ENCODE data around the gene PATZ1.
A peak's percentile ranks its signal among the peaks of the same experiment; 100 is the strongest.

PATZ1 gene

DNA sequence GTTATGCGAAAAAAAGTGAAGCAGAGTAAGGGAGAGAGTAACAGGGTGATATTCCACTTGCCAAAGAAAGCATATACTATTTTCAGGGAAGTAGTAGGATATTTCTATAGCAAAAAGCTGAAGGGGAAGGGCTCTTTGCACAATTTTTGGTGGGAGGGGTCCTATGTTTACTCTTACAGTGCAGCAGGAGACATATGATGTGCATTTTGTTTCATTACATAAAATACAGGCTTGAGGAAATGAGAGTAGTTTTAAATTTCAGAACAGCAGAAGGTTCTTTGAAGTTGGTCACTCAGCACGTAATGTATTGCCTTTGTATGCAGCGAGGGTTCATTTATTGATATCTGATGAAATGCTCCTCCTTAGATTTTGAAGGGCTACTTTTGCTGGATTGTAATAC, 50.8 kb downstream of the PATZ1 start:
- Histone ChIP-seq H3K9ac (no peak overlapping the region), H3K27ac (no peak overlapping the region), H3K4me1 (ENCODE audit: low read depth, poor library complexity, severe bottlenecking) (peaks cover 20% of the 10 kb centered on the region), H3K36me3 (ENCODE audit: insufficient read depth) (no peaks in the 10 kb centered on the region), H2AFZ (ENCODE audit: low read depth) (no peak overlapping the region), H4K20me1 (ENCODE audit: insufficient read depth) (no peaks in the 10 kb centered on the region), H3K4me3 (IDR thresholded peaks at IDR 0.05; ENCODE audit: insufficient read depth, low read depth, low read length) (no peak overlapping the region), H3K27me3 (ENCODE audit: insufficient read depth, low read depth) (no peaks in the 10 kb centered on the region), H3K4me2 (no peak overlapping the region), H3K79me2 (ENCODE audit: insufficient read depth, low read depth) (no peaks in the 10 kb centered on the region; the same call in 1 of the 2 replicates)
- TF ChIP-seq, protein P1, sequence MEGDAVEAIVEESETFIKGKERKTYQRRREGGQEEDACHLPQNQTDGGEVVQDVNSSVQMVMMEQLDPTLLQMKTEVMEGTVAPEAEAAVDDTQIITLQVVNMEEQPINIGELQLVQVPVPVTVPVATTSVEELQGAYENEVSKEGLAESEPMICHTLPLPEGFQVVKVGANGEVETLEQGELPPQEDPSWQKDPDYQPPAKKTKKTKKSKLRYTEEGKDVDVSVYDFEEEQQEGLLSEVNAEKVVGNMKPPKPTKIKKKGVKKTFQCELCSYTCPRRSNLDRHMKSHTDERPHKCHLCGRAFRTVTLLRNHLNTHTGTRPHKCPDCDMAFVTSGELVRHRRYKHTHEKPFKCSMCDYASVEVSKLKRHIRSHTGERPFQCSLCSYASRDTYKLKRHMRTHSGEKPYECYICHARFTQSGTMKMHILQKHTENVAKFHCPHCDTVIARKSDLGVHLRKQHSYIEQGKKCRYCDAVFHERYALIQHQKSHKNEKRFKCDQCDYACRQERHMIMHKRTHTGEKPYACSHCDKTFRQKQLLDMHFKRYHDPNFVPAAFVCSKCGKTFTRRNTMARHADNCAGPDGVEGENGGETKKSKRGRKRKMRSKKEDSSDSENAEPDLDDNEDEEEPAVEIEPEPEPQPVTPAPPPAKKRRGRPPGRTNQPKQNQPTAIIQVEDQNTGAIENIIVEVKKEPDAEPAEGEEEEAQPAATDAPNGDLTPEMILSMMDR (conservative IDR thresholded peaks at IDR 0.05; ENCODE audit: low read depth, low read length): no peak

GRCh38 chr22:31292236-31292989, 53.7 kb downstream of the PATZ1 start, which contains the start of gene PIK3IP1:
Gene PIK3IP1, minus strand, starts transcription at chr22:31292488. Its CDS starts 144 bp downstream, at chr22:31292344.
- H2AFZ ChIP-seq (ENCODE audit: low read depth): peak within 1 kb of the TSS; percentile 86
- peak within 1 kb of the TSS; percentile 84 for H3K27ac ChIP-seq
- H4K20me1 ChIP-seq (ENCODE audit: insufficient read depth): no peaks in the 10 kb centered on the region
- H3K9ac ChIP-seq: peak within 1 kb of the TSS; percentile 86
- no peak within 1 kb of the TSS for H3K4me3 ChIP-seq (IDR thresholded peaks at IDR 0.05; ENCODE audit: insufficient read depth, low read depth, low read length)
- peak within 1 kb of the TSS; percentile 100 for H3K4me2 ChIP-seq
- H3K36me3 ChIP-seq (ENCODE audit: insufficient read depth): no peaks in the 10 kb centered on the region
- H3K4me1 ChIP-seq (ENCODE audit: low read depth, poor library complexity, severe bottlenecking): peaks cover 30% of the 10 kb centered on the region
- TF ChIP-seq, protein P1 (conservative IDR thresholded peaks at IDR 0.05; ENCODE audit: low read depth, low read length): peak; percentile 84
- H3K79me2 ChIP-seq (ENCODE audit: insufficient read depth, low read depth): no peaks in the 10 kb centered on the region; the same call in 1 of the 2 replicates
- no peaks in the 10 kb centered on the region for H3K27me3 ChIP-seq (ENCODE audit: insufficient read depth, low read depth)

GRCh38 chr22:31291481-31292235, 54.5 kb downstream of the PATZ1 start:
- H3K79me2 ChIP-seq (ENCODE audit: insufficient read depth, low read depth): no peaks in the 10 kb centered on the region; the same call in 1 of the 2 replicates
- peaks cover 30% of the 10 kb centered on the region for H3K4me1 ChIP-seq (ENCODE audit: low read depth, poor library complexity, severe bottlenecking)
- H2AFZ ChIP-seq (ENCODE audit: low read depth): peak overlapping the region; percentile 86
- TF ChIP-seq, protein P1 (conservative IDR thresholded peaks at IDR 0.05; ENCODE audit: low read depth, low read length): no peak
- H3K4me3 ChIP-seq (IDR thresholded peaks at IDR 0.05; ENCODE audit: insufficient read depth, low read depth, low read length): no peak overlapping the region
- H4K20me1 ChIP-seq (ENCODE audit: insufficient read depth): no peaks in the 10 kb centered on the region
- peak overlapping the region; percentile 84 for H3K27ac ChIP-seq
- H3K27me3 ChIP-seq (ENCODE audit: insufficient read depth, low read depth): no peaks in the 10 kb centered on the region
- peak overlapping the region; percentile 86 for H3K9ac ChIP-seq
- peak overlapping the region; percentile 100 for H3K4me2 ChIP-seq
- no peaks in the 10 kb centered on the region for H3K36me3 ChIP-seq (ENCODE audit: insufficient read depth)

- H3K9ac ChIP-seq: peak overlapping the region; percentile 86
- peak overlapping the region; percentile 84 for H3K27ac ChIP-seq
- H3K4me3 ChIP-seq (IDR thresholded peaks at IDR 0.05; ENCODE audit: insufficient read depth, low read depth, low read length): no peak overlapping the region
- peak overlapping the region; percentile 86 for H2AFZ ChIP-seq (ENCODE audit: low read depth)
- H3K4me1 ChIP-seq (ENCODE audit: low read depth, poor library complexity, severe bottlenecking): peaks cover 28% of the 10 kb centered on the region
- H3K4me2 ChIP-seq: peak overlapping the region; percentile 100
- H4K20me1 ChIP-seq (ENCODE audit: insufficient read depth): no peaks in the 10 kb centered on the region
- H3K27me3 ChIP-seq (ENCODE audit: insufficient read depth, low read depth): no peaks in the 10 kb centered on the region
- H3K36me3 ChIP-seq (ENCODE audit: insufficient read depth): no peaks in the 10 kb centered on the region
- no peaks in the 10 kb centered on the region; the same call in 1 of the 2 replicates for H3K79me2 ChIP-seq (ENCODE audit: insufficient read depth, low read depth)
- TF ChIP-seq, protein P1 (conservative IDR thresholded peaks at IDR 0.05; ENCODE audit: low read depth, low read length): no peak
Observed at GRCh38 chr22:31290494-31291471, 55.4 kb downstream of the PATZ1 start.
